ENCODE measurements around the gene TXLNB. TPM values are rescaled to one million over a fixed set of nuclear protein-coding genes. Genes with fewer than 3 reads are reported as not detected.

The TXLNB gene
- total RNA-seq, 1 experiment from 2014 or later, result not detected

GRCh38 chr6:139275279-139276055 lies 16.3 kb downstream of the TXLNB start:
- intact Hi-C loops (cut with micrococcal nuclease; ENCODE audit: unreplicated experiment), result no loop called here
- Histone ChIP-seq H3K27ac (ENCODE audit: low read depth, low read length, poor library complexity, severe bottlenecking) (no peak overlapping the region), H3K36me3 (ENCODE audit: insufficient read depth, low read length, poor library complexity, severe bottlenecking) (no peaks in the 10 kb centered on the region), H3K4me1 (ENCODE audit: insufficient read depth, low read length, poor library complexity, severe bottlenecking) (no peaks in the 10 kb centered on the region), H3K9me3 (ENCODE audit: low read depth, low read length, poor library complexity, severe bottlenecking) (no peaks in the 10 kb centered on the region), H3K27me3 (replicated peaks; ENCODE audit: insufficient read depth, low read depth, low read length, poor library complexity) (no peaks in the 10 kb centered on the region), H3K4me3 (ENCODE audit: low read depth, low read length, poor library complexity, severe bottlenecking) (no peak overlapping the region)
- ChIA-PET CTCF (no interaction called here), POLR2A (ENCODE audit: low non-redundant PET) (no interaction called here)
- DNase-seq (ENCODE audit: low spot score), result no peak
- BruUV-seq (replicated peaks), result no TSS peak
- no peak for TF ChIP-seq EZH2 (IDR thresholded peaks at IDR 0.05; ENCODE audit: borderline replicate concordance, low read depth, low read length, poor library complexity, severe bottlenecking)
- TF ChIP-seq, protein P1, sequence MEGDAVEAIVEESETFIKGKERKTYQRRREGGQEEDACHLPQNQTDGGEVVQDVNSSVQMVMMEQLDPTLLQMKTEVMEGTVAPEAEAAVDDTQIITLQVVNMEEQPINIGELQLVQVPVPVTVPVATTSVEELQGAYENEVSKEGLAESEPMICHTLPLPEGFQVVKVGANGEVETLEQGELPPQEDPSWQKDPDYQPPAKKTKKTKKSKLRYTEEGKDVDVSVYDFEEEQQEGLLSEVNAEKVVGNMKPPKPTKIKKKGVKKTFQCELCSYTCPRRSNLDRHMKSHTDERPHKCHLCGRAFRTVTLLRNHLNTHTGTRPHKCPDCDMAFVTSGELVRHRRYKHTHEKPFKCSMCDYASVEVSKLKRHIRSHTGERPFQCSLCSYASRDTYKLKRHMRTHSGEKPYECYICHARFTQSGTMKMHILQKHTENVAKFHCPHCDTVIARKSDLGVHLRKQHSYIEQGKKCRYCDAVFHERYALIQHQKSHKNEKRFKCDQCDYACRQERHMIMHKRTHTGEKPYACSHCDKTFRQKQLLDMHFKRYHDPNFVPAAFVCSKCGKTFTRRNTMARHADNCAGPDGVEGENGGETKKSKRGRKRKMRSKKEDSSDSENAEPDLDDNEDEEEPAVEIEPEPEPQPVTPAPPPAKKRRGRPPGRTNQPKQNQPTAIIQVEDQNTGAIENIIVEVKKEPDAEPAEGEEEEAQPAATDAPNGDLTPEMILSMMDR (conservative IDR thresholded peaks at IDR 0.05; ENCODE audit: low read depth, low read length), result no peak

- Histone ChIP-seq H3K27ac (ENCODE audit: low read depth, low read length, poor library complexity, severe bottlenecking) (no peak overlapping the region), H3K27me3 (replicated peaks; ENCODE audit: insufficient read depth, low read depth, low read length, poor library complexity) (no peaks in the 10 kb centered on the region), H3K4me3 (ENCODE audit: low read depth, low read length, poor library complexity, severe bottlenecking) (no peak overlapping the region), H3K4me1 (ENCODE audit: insufficient read depth, low read length, poor library complexity, severe bottlenecking) (no peaks in the 10 kb centered on the region), H3K36me3 (ENCODE audit: insufficient read depth, low read length, poor library complexity, severe bottlenecking) (no peaks in the 10 kb centered on the region), H3K9me3 (ENCODE audit: low read depth, low read length, poor library complexity, severe bottlenecking) (no peaks in the 10 kb centered on the region)
- TF ChIP-seq EZH2 (IDR thresholded peaks at IDR 0.05; ENCODE audit: borderline replicate concordance, low read depth, low read length, poor library complexity, severe bottlenecking), result no peak
- CTCF ChIA-PET, result no interaction called here
- POLR2A ChIA-PET (ENCODE audit: low non-redundant PET), result no interaction called here
- intact Hi-C loops (cut with micrococcal nuclease; ENCODE audit: unreplicated experiment), result no loop called here
- no peak for DNase-seq (ENCODE audit: low spot score)
- BruUV-seq (replicated peaks), result no TSS peak
Measured at GRCh38 chr6:139271056-139271455, 20.7 kb downstream of the TXLNB start.

DNA sequence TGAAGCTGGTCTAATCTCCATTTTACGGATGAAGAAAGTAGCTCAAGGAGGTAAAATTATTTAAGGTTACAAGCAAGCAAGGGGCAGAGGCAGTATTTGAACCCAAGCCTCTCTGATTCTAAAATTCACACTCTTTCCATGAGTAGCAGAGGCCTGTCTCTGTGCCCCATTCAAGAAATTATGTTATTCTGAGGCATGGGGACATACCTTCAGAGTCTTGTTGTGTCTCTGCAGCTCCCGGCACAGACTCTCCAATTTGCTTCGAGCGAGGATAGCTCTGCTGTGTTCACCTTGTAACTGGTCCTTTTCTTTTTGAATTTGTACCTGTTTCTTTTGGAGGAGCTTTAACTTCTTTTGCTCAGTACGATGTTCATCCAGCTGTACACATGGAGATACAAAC lies 21.5 kb downstream of the TXLNB start:
- no TSS peak for BruUV-seq (replicated peaks)
- no peak overlapping the region for H3K27ac ChIP-seq (ENCODE audit: low read depth, low read length, poor library complexity, severe bottlenecking)
- CTCF ChIA-PET, result no interaction called here
- no peak for TF ChIP-seq EZH2 (IDR thresholded peaks at IDR 0.05; ENCODE audit: borderline replicate concordance, low read depth, low read length, poor library complexity, severe bottlenecking)
- TF ChIP-seq, protein P1 (conservative IDR thresholded peaks at IDR 0.05; ENCODE audit: low read depth, low read length), result no peak
- POLR2A ChIA-PET (ENCODE audit: low non-redundant PET), result no interaction called here
- H3K9me3 ChIP-seq (ENCODE audit: low read depth, low read length, poor library complexity, severe bottlenecking), result no peaks in the 10 kb centered on the region
- intact Hi-C loops (cut with micrococcal nuclease; ENCODE audit: unreplicated experiment), result no loop called here
- no peak for DNase-seq (ENCODE audit: low spot score)
- no peak overlapping the region for H3K4me3 ChIP-seq (ENCODE audit: low read depth, low read length, poor library complexity, severe bottlenecking)
- no peaks in the 10 kb centered on the region for H3K27me3 ChIP-seq (replicated peaks; ENCODE audit: insufficient read depth, low read depth, low read length, poor library complexity)
- H3K4me1 ChIP-seq (ENCODE audit: insufficient read depth, low read length, poor library complexity, severe bottlenecking), result no peaks in the 10 kb centered on the region
- no peaks in the 10 kb centered on the region for H3K36me3 ChIP-seq (ENCODE audit: insufficient read depth, low read length, poor library complexity, severe bottlenecking)

Data from A673 (cell line).